ENCODE measurements around the gene PCDH9. TPM values are rescaled to one million over a fixed set of nuclear protein-coding genes. Genes with fewer than 3 reads are reported as not detected.

The PCDH9 gene
- total RNA-seq, 1 experiment from 2014 or later, result 4.2 TPM

DNA sequence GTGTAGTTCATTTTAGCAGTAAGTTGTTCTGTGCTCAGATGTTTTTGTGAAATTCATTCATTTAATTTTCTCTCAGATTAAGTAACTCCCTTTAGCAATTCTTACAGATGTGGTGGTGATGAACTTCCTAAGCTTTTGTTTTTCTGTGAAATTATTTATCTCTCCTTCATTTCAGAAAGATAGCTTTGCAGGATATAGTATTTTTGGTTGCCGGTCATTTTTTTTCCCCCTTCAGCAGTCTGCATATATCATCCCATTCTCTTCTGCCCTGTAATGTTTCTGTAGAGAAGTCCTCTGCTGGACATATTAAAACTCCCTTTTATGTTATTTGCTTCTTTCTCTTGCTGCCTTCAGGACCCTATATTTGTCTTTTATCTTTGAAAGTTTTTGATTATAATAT, 470.2 kb downstream of the PCDH9 start:
- H3K4me3 ChIP-seq (ENCODE audit: low read depth in 2 of 2, low read length in 2 of 2), result no peak overlapping the region
- CTCF ChIA-PET, result no interaction called here
- intact Hi-C loops (cut with micrococcal nuclease; ENCODE audit: unreplicated experiment) (no loop called here), in situ Hi-C loops (cut with HindIII; ENCODE audit: low pct_unique_long_range_greater_than_20kb, low sequenced_read_pairs) (no loop called here)
- H3K27me3 ChIP-seq (ENCODE audit: control insufficient read depth, insufficient read depth, low read length), result no peaks in the 10 kb centered on the region
- DNase-seq (ENCODE audit: low read depth, low spot score), result no peak
- H3K27ac ChIP-seq (ENCODE audit: low read length), result no peak overlapping the region
- TF ChIP-seq TCF7L2 (IDR thresholded peaks at IDR 0.05; ENCODE audit: low read depth, low read length) (no peak), SIN3A (IDR thresholded peaks at IDR 0.05; ENCODE audit: borderline replicate concordance, insufficient read depth, low read depth, low read length) (no peak), POLR2AphosphoS5 (IDR thresholded peaks at IDR 0.05; ENCODE audit: low read depth, low read length) (no peak)
- TF ChIP-seq, protein P1, sequence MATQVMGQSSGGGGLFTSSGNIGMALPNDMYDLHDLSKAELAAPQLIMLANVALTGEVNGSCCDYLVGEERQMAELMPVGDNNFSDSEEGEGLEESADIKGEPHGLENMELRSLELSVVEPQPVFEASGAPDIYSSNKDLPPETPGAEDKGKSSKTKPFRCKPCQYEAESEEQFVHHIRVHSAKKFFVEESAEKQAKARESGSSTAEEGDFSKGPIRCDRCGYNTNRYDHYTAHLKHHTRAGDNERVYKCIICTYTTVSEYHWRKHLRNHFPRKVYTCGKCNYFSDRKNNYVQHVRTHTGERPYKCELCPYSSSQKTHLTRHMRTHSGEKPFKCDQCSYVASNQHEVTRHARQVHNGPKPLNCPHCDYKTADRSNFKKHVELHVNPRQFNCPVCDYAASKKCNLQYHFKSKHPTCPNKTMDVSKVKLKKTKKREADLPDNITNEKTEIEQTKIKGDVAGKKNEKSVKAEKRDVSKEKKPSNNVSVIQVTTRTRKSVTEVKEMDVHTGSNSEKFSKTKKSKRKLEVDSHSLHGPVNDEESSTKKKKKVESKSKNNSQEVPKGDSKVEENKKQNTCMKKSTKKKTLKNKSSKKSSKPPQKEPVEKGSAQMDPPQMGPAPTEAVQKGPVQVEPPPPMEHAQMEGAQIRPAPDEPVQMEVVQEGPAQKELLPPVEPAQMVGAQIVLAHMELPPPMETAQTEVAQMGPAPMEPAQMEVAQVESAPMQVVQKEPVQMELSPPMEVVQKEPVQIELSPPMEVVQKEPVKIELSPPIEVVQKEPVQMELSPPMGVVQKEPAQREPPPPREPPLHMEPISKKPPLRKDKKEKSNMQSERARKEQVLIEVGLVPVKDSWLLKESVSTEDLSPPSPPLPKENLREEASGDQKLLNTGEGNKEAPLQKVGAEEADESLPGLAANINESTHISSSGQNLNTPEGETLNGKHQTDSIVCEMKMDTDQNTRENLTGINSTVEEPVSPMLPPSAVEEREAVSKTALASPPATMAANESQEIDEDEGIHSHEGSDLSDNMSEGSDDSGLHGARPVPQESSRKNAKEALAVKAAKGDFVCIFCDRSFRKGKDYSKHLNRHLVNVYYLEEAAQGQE (IDR thresholded peaks at IDR 0.05; ENCODE audit: insufficient read depth in 1 of 2, low read depth in 2 of 2, low read length in 1 of 2), result no peak
- TF ChIP-seq, protein P2, sequence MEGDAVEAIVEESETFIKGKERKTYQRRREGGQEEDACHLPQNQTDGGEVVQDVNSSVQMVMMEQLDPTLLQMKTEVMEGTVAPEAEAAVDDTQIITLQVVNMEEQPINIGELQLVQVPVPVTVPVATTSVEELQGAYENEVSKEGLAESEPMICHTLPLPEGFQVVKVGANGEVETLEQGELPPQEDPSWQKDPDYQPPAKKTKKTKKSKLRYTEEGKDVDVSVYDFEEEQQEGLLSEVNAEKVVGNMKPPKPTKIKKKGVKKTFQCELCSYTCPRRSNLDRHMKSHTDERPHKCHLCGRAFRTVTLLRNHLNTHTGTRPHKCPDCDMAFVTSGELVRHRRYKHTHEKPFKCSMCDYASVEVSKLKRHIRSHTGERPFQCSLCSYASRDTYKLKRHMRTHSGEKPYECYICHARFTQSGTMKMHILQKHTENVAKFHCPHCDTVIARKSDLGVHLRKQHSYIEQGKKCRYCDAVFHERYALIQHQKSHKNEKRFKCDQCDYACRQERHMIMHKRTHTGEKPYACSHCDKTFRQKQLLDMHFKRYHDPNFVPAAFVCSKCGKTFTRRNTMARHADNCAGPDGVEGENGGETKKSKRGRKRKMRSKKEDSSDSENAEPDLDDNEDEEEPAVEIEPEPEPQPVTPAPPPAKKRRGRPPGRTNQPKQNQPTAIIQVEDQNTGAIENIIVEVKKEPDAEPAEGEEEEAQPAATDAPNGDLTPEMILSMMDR (IDR thresholded peaks at IDR 0.05), result no peak
- no peaks in the 10 kb centered on the region for H3K36me3 ChIP-seq (ENCODE audit: control insufficient read depth, insufficient read depth, low read length)
- POLR2A ChIA-PET, result no interaction called here
- BruUV-seq (replicated peaks), result no TSS peak
- H3K9me3 ChIP-seq (ENCODE audit: control insufficient read depth, insufficient read depth, low read depth, low read length), result peaks cover 4% of the 10 kb centered on the region
- no peak for ATAC-seq
- H3K4me1 ChIP-seq (ENCODE audit: control insufficient read depth, insufficient read depth, low read length), result no peaks in the 10 kb centered on the region

DNA sequence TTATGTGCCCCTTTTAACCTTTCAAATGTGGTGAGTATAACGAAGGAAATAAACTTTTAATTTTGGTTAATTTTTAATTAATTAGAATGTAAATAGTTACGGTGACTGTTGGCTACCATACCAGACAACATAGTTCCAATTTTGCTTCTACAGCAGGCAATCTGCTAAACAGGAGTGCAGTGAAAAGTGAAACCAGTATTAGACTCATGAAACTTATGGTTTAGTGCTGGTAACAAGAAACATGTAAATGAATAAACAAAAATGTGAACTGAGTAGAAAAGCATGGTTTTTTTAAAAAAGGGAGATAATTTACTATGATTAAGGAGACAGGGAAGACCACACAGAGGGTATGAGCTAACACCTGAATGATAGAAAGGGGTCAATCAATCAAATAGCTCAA, 478.4 kb downstream of the PCDH9 start:
- no peaks in the 10 kb centered on the region for H3K9me3 ChIP-seq (ENCODE audit: control insufficient read depth, insufficient read depth, low read depth, low read length)
- ATAC-seq (no peak), DNase-seq (ENCODE audit: low read depth, low spot score) (no peak)
- H3K27ac ChIP-seq (ENCODE audit: low read length), result no peak overlapping the region
- ChIA-PET POLR2A (no interaction called here), CTCF (no interaction called here)
- no peak overlapping the region for H3K4me3 ChIP-seq (ENCODE audit: low read depth in 2 of 2, low read length in 2 of 2)
- TF ChIP-seq, protein P2 (IDR thresholded peaks at IDR 0.05), result no peak
- TF ChIP-seq, protein P1 (IDR thresholded peaks at IDR 0.05; ENCODE audit: insufficient read depth in 1 of 2, low read depth in 2 of 2, low read length in 1 of 2), result no peak
- TF ChIP-seq SIN3A (IDR thresholded peaks at IDR 0.05; ENCODE audit: borderline replicate concordance, insufficient read depth, low read depth, low read length), result no peak
- no peaks in the 10 kb centered on the region for H3K36me3 ChIP-seq (ENCODE audit: control insufficient read depth, insufficient read depth, low read length)
- H3K27me3 ChIP-seq (ENCODE audit: control insufficient read depth, insufficient read depth, low read length), result no peaks in the 10 kb centered on the region
- BruUV-seq (replicated peaks), result no TSS peak
- intact Hi-C loops (cut with micrococcal nuclease; ENCODE audit: unreplicated experiment), result no loop called here
- in situ Hi-C loops (cut with HindIII; ENCODE audit: low pct_unique_long_range_greater_than_20kb, low sequenced_read_pairs), result no loop called here
- no peaks in the 10 kb centered on the region for H3K4me1 ChIP-seq (ENCODE audit: control insufficient read depth, insufficient read depth, low read length)
